HCEC 1CT (cell line): ENCODE results near the gene PSENEN.
"Not testable (repeated sequence)": the region's sequence is repeated elsewhere in the genome, so short reads cannot be mapped to it uniquely, and the experiment has no call there.

Experiments used
- DNase-seq: peaks from one replicate; pipeline ENCODE4 v3.0.0-alpha.2; 2017

The PSENEN gene

GRCh38 chr19:35753634-35754369 is 8.4 kb downstream of the PSENEN start:
- no peak for DNase-seq

GRCh38 chr19:35754370-35755130 is 9.1 kb downstream of the PSENEN start:
- no peak for DNase-seq

GRCh38 chr19:35755131-35755549 is 9.7 kb downstream of the PSENEN start:
- DNase-seq, result no peak

- peak; percentile 59 for DNase-seq
Measured at GRCh38 chr19:35755550-35756376, 10.3 kb downstream of the PSENEN start.

GRCh38 chr19:35756377-35757230 is 11.2 kb downstream of the PSENEN start, which contains the start of gene HSPB6:
Gene HSPB6 (minus strand): TSS chr19:35757029. CDS start chr19:35757008, 21 bp downstream.
- DNase-seq, result peak; percentile 53

- DNase-seq, result peak; percentile 87
Measured at GRCh38 chr19:35757231-35757748, 11.8 kb downstream of the PSENEN start.

GRCh38 chr19:35757749-35758608 is 12.5 kb downstream of the PSENEN start, which contains the start of gene PROSER3:
Gene PROSER3 (plus strand): TSS chr19:35758176. CDS start chr19:35758216, 40 bp downstream.
- DNase-seq, result peak; percentile 99

- no peak for DNase-seq
Measured at GRCh38 chr19:35759697-35760096, 14.2 kb downstream of the PSENEN start.

GRCh38 chr19:35760711-35761349 is 15.4 kb downstream of the PSENEN start:
- DNase-seq, result no peak

GRCh38 chr19:35764432-35765315 is 19.2 kb downstream of the PSENEN start:
- DNase-seq, result no peak

GRCh38 chr19:35766571-35767104 is 21.2 kb downstream of the PSENEN start:
- no peak for DNase-seq

GRCh38 chr19:35767288-35768081 is 22.0 kb downstream of the PSENEN start:
- DNase-seq, result no peak

GRCh38 chr19:35768082-35768421 is 22.6 kb downstream of the PSENEN start:
- no peak for DNase-seq

- not testable (repeated sequence) for DNase-seq
Measured at GRCh38 chr19:35772362-35772761, 26.9 kb downstream of the PSENEN start.

GRCh38 chr19:35773020-35773806 is 27.8 kb downstream of the PSENEN start:
- DNase-seq, result no peak

GRCh38 chr19:35774274-35775045 is 29.0 kb downstream of the PSENEN start:
- DNase-seq, result no peak

- no peak for DNase-seq
Measured at GRCh38 chr19:35775046-35775297, 29.5 kb downstream of the PSENEN start.
